Prostate gland (tissue), 2 donors: ENCODE measurements around the gene DCANP1.

ENCODE experiments used
- CTCF ChIP-seq, 4 experiments: fragments of 200-600 bp in 2 of 4; fragments of 450-650 bp in 2 of 4; sonication (generic) in 2 of 4; IDR thresholded peaks; 1 replicate in 3 of 4; 2 replicates in 1 of 4; pipeline ENCODE4 v1.5.1; 2016 to 2019; ENCODE audit warnings: antibody characterized with exemption in 4 of 4, mild to moderate bottlenecking in 2 of 4, moderate library complexity in 2 of 4
- POLR2A ChIP-seq: fragments of 450-650 bp; IDR thresholded peaks from one replicate; pipeline ENCODE4 v1.6.1; 2016; ENCODE audit warnings: antibody characterized with exemption, mild to moderate bottlenecking
- POLR2AphosphoS5 ChIP-seq: sonication (generic); formaldehyde crosslinking; IDR thresholded peaks from one replicate; pipeline ENCODE4 v1.6.1; 2017; ENCODE audit warnings: antibody characterized with exemption

GRCh38 chr5:135452321-135453030, 5.3 kb upstream of the DCANP1 start, which contains the start of gene TIFAB:
- TF ChIP-seq CTCF (IDR thresholded peaks at IDR 0.05) (no peak), POLR2AphosphoS5 (no peak), POLR2A (no peak)
